ENCODE data around the gene PTPRG. TPM values are rescaled to one million over a fixed set of nuclear protein-coding genes. Genes with fewer than 3 reads are reported as not detected.

Gene PTPRG
- total and polyA plus RNA-seq, 2 of the 13 experiments (the other 11 are each of a cell fraction or from before 2014, with no cell fraction given), result 8.0 to 25.3 TPM

DNA sequence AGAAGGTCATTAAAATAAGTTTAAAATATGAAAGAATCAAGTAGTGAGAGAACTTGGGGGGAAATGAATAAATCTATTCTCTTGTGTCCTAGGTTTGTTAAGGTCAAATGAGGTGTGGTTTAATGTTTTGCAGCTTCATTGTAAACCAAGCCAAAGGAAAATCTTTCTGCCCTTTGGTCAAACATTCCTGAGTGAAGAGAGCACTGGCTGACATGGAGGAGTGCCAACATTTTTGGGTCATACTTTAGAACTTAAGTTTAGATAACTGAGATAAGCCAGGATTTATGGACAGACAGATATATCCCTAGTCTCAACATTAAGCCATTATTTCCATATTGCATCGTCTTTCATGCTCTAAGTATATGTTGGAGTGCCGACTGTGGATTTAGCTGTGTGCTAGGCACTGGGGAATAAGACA is 66.4 kb downstream of the PTPRG start (continued):
- peak; percentile 48; the same call in 1 of the 2 replicates for TF ChIP-seq HNF4G (IDR thresholded peaks at IDR 0.05; ENCODE audit: borderline replicate concordance, low read depth, low read length)
- no peak for TF ChIP-seq HNF4G (CRISPR knock-in tag; IDR thresholded peaks at IDR 0.05; ENCODE audit: borderline replicate concordance, low read depth)
- TF ChIP-seq GFI1 (CRISPR knock-in tag; IDR thresholded peaks at IDR 0.05; ENCODE audit: borderline replicate concordance), result peak; percentile 70
- TF ChIP-seq KDM1A (CRISPR knock-in tag; IDR thresholded peaks at IDR 0.05), result 0 out of 2 replicates have a peak, but pooled peaks have one; percentile 22
- no peak for TF ChIP-seq ZNF383 (CRISPR knock-in tag; IDR thresholded peaks at IDR 0.05; ENCODE audit: borderline replicate concordance)
- TF ChIP-seq FOXO1 (CRISPR knock-in tag; IDR thresholded peaks at IDR 0.05), result peak; percentile 23; the same call in 1 of the 2 replicates
- peak; percentile 50; the same call in 1 of the 2 replicates for TF ChIP-seq RXRA (CRISPR knock-in tag; IDR thresholded peaks at IDR 0.05)
- 0 out of 2 replicates have a peak, but pooled peaks have one; percentile 27 for TF ChIP-seq ZBTB43 (CRISPR knock-in tag; conservative IDR thresholded peaks at IDR 0.05)
- TF ChIP-seq EHMT2 (IDR thresholded peaks at IDR 0.05; ENCODE audit: borderline replicate concordance, low read depth, low read length), result no peak
- TF ChIP-seq ZNF644 (CRISPR knock-in tag; IDR thresholded peaks at IDR 0.05; ENCODE audit: low read depth), result peak; percentile 82; the same call in 1 of the 2 replicates
- TF ChIP-seq ZKSCAN8 (CRISPR knock-in tag; IDR thresholded peaks at IDR 0.05; ENCODE audit: borderline replicate concordance), result 0 out of 2 replicates have a peak, but pooled peaks have one; percentile 20
- TF ChIP-seq HNRNPUL1 (IDR thresholded peaks at IDR 0.05; ENCODE audit: low read depth, low read length), result peak; percentile 45; the same call in 1 of the 2 replicates

DNA sequence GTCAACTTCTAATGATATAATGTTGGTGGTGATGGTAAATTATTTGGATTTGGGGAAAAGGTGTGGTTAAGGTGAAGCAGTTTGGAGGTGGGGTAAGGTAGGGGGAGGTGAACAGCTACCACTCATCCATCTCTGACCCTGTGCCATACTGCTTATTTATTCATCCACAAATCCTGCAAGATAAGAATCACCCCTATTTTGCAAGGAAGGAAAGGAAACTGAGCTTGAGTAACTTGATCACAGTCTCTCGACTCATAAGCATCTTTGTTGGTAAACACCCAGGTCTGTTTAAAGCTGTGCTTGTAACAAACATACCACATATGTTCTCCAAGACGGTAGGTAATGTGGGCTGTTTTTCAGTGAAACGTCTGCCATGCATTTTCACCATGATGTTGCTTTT is 67.3 kb downstream of the PTPRG start:
- Histone ChIP-seq H3K9me3 (ENCODE audit: low read length) (0 out of 2 replicates have a peak, but pooled peaks cover 4% of the 10 kb centered on the region), H3K4me1 (ENCODE audit: insufficient read depth, low read length) (peaks cover 54% of the 10 kb centered on the region), H2AFZ (ENCODE audit: low read length) (no peak overlapping the region), H3K27ac (ENCODE audit: extremely low read length, insufficient read depth, low read length) (peak overlapping the region; percentile 11), H3K27me3 (ENCODE audit: control insufficient read depth in 1 of 2, insufficient read depth in 2 of 2, low read length in 2 of 2) (no peaks in the 10 kb centered on the region), H3K4me3 (replicated peaks in 1 of 3; ENCODE audit: insufficient read depth in 1 of 3, low read depth in 2 of 3, low read length in 3 of 3) (no peak overlapping the region), H4K20me1 (ENCODE audit: insufficient read depth, low read length) (no peaks in the 10 kb centered on the region), H3K9ac (ENCODE audit: insufficient read depth, low read depth, low read length) (no peak overlapping the region), H3K36me3 (replicated peaks in 1 of 2; ENCODE audit: control insufficient read depth in 1 of 2, insufficient read depth in 2 of 2, low read length in 2 of 2) (no peaks in the 10 kb centered on the region; a peak in 1 of 5 replicates), H3K79me2 (ENCODE audit: insufficient read depth, low read length) (peaks cover 9% of the 10 kb centered on the region), H3K4me2 (ENCODE audit: low read depth, low read length) (no peak overlapping the region)
- TF ChIP-seq ZFP37 (CRISPR knock-in tag; IDR thresholded peaks at IDR 0.05; ENCODE audit: borderline replicate concordance), result no peak
- ChIA-PET CTCF (ENCODE audit: low intra/inter-chr PET ratio, low total read pairs) (no interaction called here), POLR2A (interaction anchor here (1.4 kb wide), 1 partner anchor 68 kb away, joined by 7 read pairs; the partner anchor contains the start of gene PTPRG)
- ATAC-seq, result no peak
- 94% methylated on average over 3 of the region's 3 CpGs for WGBS (ENCODE audit: low lambda C conversion rate)
- in situ Hi-C loops (cut with HindIII; ENCODE audit: extremely low pct_ligation_motif_present, low pct_unique_long_range_greater_than_20kb) (no loop called here), intact Hi-C loops (cut with micrococcal nuclease; ENCODE audit: unreplicated experiment) (loop anchor here (5.0 kb wide), 2 partner anchors 66 to 99 kb away; partner anchors contain the start of gene PTPRG)
- no TSS peak for BruUV-seq (replicated peaks)
- no peak for FAIRE-seq
- DNase-seq (ENCODE audit: low spot score), result no peak

Measured in HepG2 (cell line).